ENCODE data around the gene FBXW2. TPM values are rescaled to one million over a fixed set of nuclear protein-coding genes. Genes with fewer than 3 reads are reported as not detected.

The FBXW2 gene
- total RNA-seq, 1 experiment from 2014 or later, result 62.1 TPM

DNA sequence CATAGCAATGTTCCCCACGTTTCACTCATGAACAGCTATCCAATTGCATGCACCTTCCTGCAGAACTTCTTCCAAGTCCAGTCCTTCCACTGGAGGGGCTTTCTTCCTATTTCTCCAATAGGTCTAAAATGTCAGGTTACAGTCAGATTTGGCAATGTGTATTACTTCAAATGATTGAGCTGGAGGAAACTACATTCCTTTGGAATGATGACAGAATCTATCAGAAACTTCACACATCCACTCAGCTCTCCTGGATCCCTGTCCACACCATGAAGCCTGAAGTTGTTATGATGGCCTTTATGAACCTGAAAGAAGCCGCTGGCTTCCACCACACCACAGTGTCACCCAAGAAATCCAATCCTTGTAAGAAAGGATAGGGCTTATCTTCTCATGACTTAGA lies 32.2 kb downstream of the FBXW2 start:
- Histone ChIP-seq H3K9me3 (ENCODE audit: control insufficient read depth, low read depth, low read length) (no peaks in the 10 kb centered on the region), H2BK12ac (ENCODE audit: insufficient read length, low read depth, low read length) (no peak overlapping the region), H2AK5ac (ENCODE audit: insufficient read length, low read length) (no peak overlapping the region), H3K14ac (ENCODE audit: insufficient read depth, low read length) (no peak overlapping the region), H4K20me1 (ENCODE audit: control insufficient read depth, insufficient read depth, insufficient read length) (no peaks in the 10 kb centered on the region), H4K5ac (ENCODE audit: insufficient read length, low read depth, low read length) (no peak overlapping the region), H3K4me1 (ENCODE audit: insufficient read depth, low read length) (no peaks in the 10 kb centered on the region; the same call in 1 of the 2 replicates), H3K4me2 (ENCODE audit: insufficient read depth, insufficient read length, low read length) (no peak overlapping the region), H3K18ac (ENCODE audit: insufficient read length, low read depth, low read length) (no peak overlapping the region), H4K91ac (ENCODE audit: insufficient read length, low read depth, low read length) (no peak overlapping the region), H3K56ac (ENCODE audit: insufficient read length, low read depth, low read length) (no peak overlapping the region), H2AFZ (ENCODE audit: low read length) (no peak overlapping the region), H3K79me2 (ENCODE audit: insufficient read depth, low read length) (no peaks in the 10 kb centered on the region), H3K79me1 (ENCODE audit: insufficient read depth, low read depth, low read length, poor library complexity, severe bottlenecking) (no peaks in the 10 kb centered on the region), H2BK15ac (ENCODE audit: low read depth, low read length) (no peak overlapping the region), H2BK5ac (ENCODE audit: insufficient read length, low read length) (no peak overlapping the region), H3K9ac (ENCODE audit: extremely low read depth, insufficient read length, low read length) (no peak overlapping the region), H2BK20ac (ENCODE audit: low read depth, low read length, poor library complexity, severe bottlenecking) (no peak overlapping the region), H3K27ac (ENCODE audit: insufficient read length, low read depth, low read length) (no peak overlapping the region), H3K23me2 (ENCODE audit: insufficient read length, low read depth, low read length, poor library complexity, severe bottlenecking) (no peaks in the 10 kb centered on the region), H3T11ph (ENCODE audit: low read length) (no peak overlapping the region), H2BK120ac (ENCODE audit: low read depth, low read length, poor library complexity, severe bottlenecking) (no peak overlapping the region), H3K23ac (ENCODE audit: insufficient read length, low read depth, low read length) (no peak overlapping the region), H3K27me3 (ENCODE audit: insufficient read depth, low read length) (no peaks in the 10 kb centered on the region), H3K4ac (ENCODE audit: low read depth, low read length) (no peak overlapping the region), H4K8ac (replicated peaks; ENCODE audit: insufficient read length, low read depth, low read length) (no peak overlapping the region)
- peaks cover 16 to 48% (median 29%) of the 10 kb centered on the region in 3 experiments; a peak in 6 of 7 replicates for H3K36me3 Mint-ChIP-seq (ENCODE audit: insufficient read depth in 1 of 3, low read depth in 3 of 3)
- no peak overlapping the region for H3K4me3 Mint-ChIP-seq
- H3K4me1 Mint-ChIP-seq, result peaks cover 0 to 2% of the 10 kb centered on the region in 2 experiments; a peak in 2 of 4 replicates
- TF ChIP-seq, protein P1, sequence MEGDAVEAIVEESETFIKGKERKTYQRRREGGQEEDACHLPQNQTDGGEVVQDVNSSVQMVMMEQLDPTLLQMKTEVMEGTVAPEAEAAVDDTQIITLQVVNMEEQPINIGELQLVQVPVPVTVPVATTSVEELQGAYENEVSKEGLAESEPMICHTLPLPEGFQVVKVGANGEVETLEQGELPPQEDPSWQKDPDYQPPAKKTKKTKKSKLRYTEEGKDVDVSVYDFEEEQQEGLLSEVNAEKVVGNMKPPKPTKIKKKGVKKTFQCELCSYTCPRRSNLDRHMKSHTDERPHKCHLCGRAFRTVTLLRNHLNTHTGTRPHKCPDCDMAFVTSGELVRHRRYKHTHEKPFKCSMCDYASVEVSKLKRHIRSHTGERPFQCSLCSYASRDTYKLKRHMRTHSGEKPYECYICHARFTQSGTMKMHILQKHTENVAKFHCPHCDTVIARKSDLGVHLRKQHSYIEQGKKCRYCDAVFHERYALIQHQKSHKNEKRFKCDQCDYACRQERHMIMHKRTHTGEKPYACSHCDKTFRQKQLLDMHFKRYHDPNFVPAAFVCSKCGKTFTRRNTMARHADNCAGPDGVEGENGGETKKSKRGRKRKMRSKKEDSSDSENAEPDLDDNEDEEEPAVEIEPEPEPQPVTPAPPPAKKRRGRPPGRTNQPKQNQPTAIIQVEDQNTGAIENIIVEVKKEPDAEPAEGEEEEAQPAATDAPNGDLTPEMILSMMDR (conservative IDR thresholded peaks at IDR 0.05), result no peak
- WGBS (ENCODE audit: extremely low coverage, insufficient read length, low lambda C conversion rate), result no CpG with 5 or more reads among the region's 2 CpGs
- no peaks in the 10 kb centered on the region for H3K9me3 Mint-ChIP-seq
- DNase-seq, result no peak
- H3K27me3 Mint-ChIP-seq (ENCODE audit: low read depth), result no peaks in the 10 kb centered on the region
- no peak overlapping the region for H3K27ac Mint-ChIP-seq

Data from H9 (cell line).